ENCODE measurements around the gene COMMD6. TPM values are rescaled to one million over a fixed set of nuclear protein-coding genes. Genes with fewer than 3 reads are reported as not detected.

COMMD6 gene
- polyA plus RNA-seq, 1 experiment: 351 TPM

DNA sequence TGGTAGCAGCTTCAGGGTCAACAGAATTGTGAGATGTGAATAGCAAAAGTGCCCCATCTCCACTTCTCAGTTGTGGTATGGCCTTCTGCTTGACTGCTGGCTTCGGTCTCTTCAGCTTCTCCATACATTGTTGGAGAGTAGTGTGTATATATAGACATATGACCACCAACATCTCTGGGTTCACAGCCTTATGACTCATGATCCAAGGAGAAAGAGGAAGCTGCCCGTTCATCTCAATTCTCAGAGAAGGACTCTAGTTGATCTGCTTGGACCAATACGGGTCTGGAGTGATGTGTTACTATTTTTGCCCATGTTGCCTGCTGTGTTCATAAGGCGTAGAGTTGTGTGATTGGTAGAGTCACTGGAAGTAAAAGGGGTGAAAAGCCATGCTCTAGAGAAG is 3.6 kb upstream of the COMMD6 start:
- DNase-seq (ENCODE audit: low read depth, low spot score): no peak
- ChIA-PET POLR2A (interaction anchor here (0.7 kb wide), 1 partner anchor 29 kb away, joined by 3 read pairs; no protein-coding TSS in a partner anchor), CTCF (interaction anchor here (0.5 to 1.5 kb wide), 5 partner anchors 8 to 147 kb away, joined by 3 to 6 read pairs (median 3); partner anchors contain the start of gene TBC1D4)
- no peak overlapping the region for H3K27ac ChIP-seq (ENCODE audit: low read depth, low read length)
- peaks cover 4% of the 10 kb centered on the region; the same call in 1 of the 2 replicates for H3K9me3 ChIP-seq (ENCODE audit: control insufficient read depth, insufficient read depth, low read length)
- no peak overlapping the region for H3K4me3 ChIP-seq (ENCODE audit: low read depth, low read length)
- TF ChIP-seq, protein P1, sequence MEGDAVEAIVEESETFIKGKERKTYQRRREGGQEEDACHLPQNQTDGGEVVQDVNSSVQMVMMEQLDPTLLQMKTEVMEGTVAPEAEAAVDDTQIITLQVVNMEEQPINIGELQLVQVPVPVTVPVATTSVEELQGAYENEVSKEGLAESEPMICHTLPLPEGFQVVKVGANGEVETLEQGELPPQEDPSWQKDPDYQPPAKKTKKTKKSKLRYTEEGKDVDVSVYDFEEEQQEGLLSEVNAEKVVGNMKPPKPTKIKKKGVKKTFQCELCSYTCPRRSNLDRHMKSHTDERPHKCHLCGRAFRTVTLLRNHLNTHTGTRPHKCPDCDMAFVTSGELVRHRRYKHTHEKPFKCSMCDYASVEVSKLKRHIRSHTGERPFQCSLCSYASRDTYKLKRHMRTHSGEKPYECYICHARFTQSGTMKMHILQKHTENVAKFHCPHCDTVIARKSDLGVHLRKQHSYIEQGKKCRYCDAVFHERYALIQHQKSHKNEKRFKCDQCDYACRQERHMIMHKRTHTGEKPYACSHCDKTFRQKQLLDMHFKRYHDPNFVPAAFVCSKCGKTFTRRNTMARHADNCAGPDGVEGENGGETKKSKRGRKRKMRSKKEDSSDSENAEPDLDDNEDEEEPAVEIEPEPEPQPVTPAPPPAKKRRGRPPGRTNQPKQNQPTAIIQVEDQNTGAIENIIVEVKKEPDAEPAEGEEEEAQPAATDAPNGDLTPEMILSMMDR (IDR thresholded peaks at IDR 0.05; ENCODE audit: low read depth, low read length): no peak
- no peaks in the 10 kb centered on the region for H3K27me3 ChIP-seq (ENCODE audit: control insufficient read depth, insufficient read depth, low read length)

DNA sequence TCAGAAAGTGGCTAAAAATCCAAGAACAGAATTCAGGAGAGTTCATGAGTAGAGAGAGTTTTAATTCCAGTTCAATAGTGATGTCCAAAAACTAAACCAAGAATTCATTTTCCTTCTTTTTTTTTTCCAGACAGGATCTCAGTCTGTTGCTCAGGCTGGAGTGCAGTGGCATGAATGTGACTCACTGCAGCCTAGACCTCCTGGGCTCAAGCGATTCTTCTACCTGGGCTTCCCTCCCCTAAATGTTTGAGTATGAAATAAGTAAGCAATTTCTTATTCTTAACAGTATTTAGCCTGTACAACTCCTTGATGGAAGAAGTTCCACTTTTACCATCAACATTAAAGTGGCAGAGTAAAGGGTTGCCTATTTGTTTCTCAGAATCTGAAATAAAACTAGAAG is 3.8 kb downstream of the COMMD6 start:
- H3K9me3 ChIP-seq (ENCODE audit: control insufficient read depth, insufficient read depth, low read length): peaks cover 4% of the 10 kb centered on the region; the same call in 1 of the 2 replicates
- ChIA-PET CTCF (interaction anchor here (0.6 to 3.9 kb wide), 5 partner anchors 8 to 147 kb away, joined by 3 to 37 read pairs (median 6); partner anchors contain the start of gene TBC1D4), POLR2A (interaction anchor here (0.7 to 2.2 kb wide), 3 partner anchors 9 to 11 kb away, joined by 3 to 35 read pairs (median 5); no protein-coding TSS in a partner anchor)
- DNase-seq (ENCODE audit: low read depth, low spot score): no peak
- TF ChIP-seq, protein P1 (IDR thresholded peaks at IDR 0.05; ENCODE audit: low read depth, low read length): no peak
- H3K27me3 ChIP-seq (ENCODE audit: control insufficient read depth, insufficient read depth, low read length): no peaks in the 10 kb centered on the region
- no peak overlapping the region for H3K27ac ChIP-seq (ENCODE audit: low read depth, low read length)
- H3K4me3 ChIP-seq (ENCODE audit: low read depth, low read length): no peak overlapping the region

DNA sequence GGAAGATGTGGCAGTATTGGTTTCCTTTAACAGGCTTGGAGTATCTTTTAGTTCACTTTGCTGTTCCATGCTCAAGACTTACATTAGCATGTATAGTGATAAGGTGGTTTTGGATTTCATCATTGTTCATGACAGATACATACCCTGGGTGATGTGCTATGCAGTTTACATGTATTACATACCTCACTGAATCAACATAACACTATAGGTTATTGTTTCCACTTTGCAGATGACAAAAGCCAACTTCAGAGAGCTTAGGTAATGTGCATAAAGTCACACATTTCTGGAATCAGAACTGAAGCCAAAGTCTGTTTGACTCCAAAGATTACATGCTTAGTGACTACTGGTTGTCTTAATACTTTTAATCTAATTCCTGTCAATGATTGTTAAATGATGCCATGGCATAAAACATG is 7.1 kb downstream of the COMMD6 start:
- no peak overlapping the region for H3K27ac ChIP-seq (ENCODE audit: low read depth, low read length)
- POLR2A ChIA-PET: no interaction called here
- no peak for DNase-seq (ENCODE audit: low read depth, low spot score)
- H3K27me3 ChIP-seq (ENCODE audit: control insufficient read depth, insufficient read depth, low read length): no peaks in the 10 kb centered on the region
- CTCF ChIA-PET: interaction anchor here (0.9 to 1.2 kb wide), 2 partner anchors 12 to 48 kb away, joined by 3 read pairs; partner anchors contain the start of gene TBC1D4
- no peak overlapping the region for H3K4me3 ChIP-seq (ENCODE audit: low read depth, low read length)
- H3K9me3 ChIP-seq (ENCODE audit: control insufficient read depth, insufficient read depth, low read length): no peaks in the 10 kb centered on the region
- TF ChIP-seq, protein P1 (IDR thresholded peaks at IDR 0.05; ENCODE audit: low read depth, low read length): no peak

DNA sequence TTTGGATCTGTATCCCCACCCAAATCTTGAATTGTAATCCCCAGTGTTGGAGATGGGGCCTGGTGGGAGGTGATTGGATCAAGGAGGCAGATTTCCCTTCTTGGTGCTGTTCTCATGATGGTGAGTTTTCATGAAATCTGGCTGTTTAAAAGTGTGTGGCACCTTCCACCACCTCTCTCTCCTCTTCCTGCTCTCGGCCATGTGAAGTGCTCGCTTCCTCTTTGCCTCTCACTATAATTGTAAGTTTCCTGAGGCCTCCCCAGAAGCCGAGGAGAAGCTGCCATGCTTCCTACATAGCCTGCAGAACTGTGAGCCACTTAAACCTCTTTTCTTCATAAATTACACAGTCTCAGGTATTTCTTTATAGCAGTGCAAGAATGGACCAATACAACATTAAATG is 15.7 kb downstream of the COMMD6 start:
- TF ChIP-seq, protein P1 (IDR thresholded peaks at IDR 0.05; ENCODE audit: low read depth, low read length): no peak
- Histone ChIP-seq H3K9me3 (ENCODE audit: control insufficient read depth, insufficient read depth, low read length) (peaks cover 11% of the 10 kb centered on the region), H3K27me3 (ENCODE audit: control insufficient read depth, insufficient read depth, low read length) (no peaks in the 10 kb centered on the region), H3K4me3 (ENCODE audit: low read depth, low read length) (no peak overlapping the region), H3K27ac (ENCODE audit: low read depth, low read length) (no peak overlapping the region)
- ChIA-PET CTCF (interaction anchor here (0.6 kb wide), 1 partner anchor 149 kb away, joined by 3 read pairs; no protein-coding TSS in a partner anchor), POLR2A (no interaction called here)
- no peak for DNase-seq (ENCODE audit: low read depth, low spot score)

DNA sequence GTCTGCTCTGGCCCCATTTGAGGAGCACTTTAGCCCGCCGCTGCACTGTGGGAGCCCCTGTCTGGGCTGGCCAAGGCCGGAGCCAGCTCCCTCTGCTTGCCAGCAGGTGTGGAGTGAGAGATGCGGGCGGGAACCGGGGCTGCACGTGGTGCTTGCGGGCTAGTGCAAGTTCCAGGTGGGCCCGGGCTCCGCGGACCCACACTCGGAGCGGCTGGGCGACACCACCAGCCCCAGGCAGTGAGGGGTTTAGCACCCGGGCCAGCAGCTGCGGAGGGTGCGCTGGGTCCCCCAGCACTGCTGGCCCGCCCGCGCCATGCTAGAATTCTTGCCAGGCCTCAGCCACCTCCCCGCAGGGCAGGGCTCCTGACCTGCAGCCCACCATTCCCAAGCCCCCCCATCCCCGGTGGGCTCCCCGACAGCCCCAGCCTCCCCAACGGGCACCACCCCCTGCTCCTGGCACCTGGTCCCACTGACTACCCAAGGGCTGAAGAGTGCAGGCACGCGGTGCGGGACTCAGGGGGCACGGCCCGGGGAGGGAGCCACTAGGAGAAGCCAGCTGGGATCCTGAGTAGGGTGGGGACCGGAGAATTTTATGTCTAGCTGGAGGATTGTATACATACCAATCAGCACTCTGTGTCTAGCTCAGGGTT is 19.1 kb downstream of the COMMD6 start:
- Histone ChIP-seq H3K27me3 (ENCODE audit: control insufficient read depth, insufficient read depth, low read length) (no peaks in the 10 kb centered on the region), H3K4me3 (ENCODE audit: low read depth, low read length) (no peak overlapping the region), H3K9me3 (ENCODE audit: control insufficient read depth, insufficient read depth, low read length) (peaks cover 11% of the 10 kb centered on the region), H3K27ac (ENCODE audit: low read depth, low read length) (no peak overlapping the region)
- TF ChIP-seq, protein P1 (IDR thresholded peaks at IDR 0.05; ENCODE audit: low read depth, low read length): no peak
- ChIA-PET CTCF (interaction anchor here (0.6 kb wide), 1 partner anchor 352 kb away, joined by 3 read pairs; no protein-coding TSS in a partner anchor), POLR2A (no interaction called here)
- no peak for DNase-seq (ENCODE audit: low read depth, low spot score)

Data from AG04450 (cell line).